HG02981 (cell line): ENCODE measurements around the gene FOXO1.

Source experiments
- ATAC-seq: cut with Tn5 transposase; IDR thresholded peaks from one replicate; pipeline ENCODE4 v1.9.1; 2021; ENCODE audit warnings: mild to moderate bottlenecking, moderate library complexity; ENCODE audit not compliant: unreplicated experiment

Gene FOXO1

GRCh38 chr13:40552895-40553294, 113.5 kb downstream of the FOXO1 start:
- ATAC-seq, result no peak

- no peak for ATAC-seq
Measured at GRCh38 chr13:40550130-40550529, 116.3 kb downstream of the FOXO1 start.

GRCh38 chr13:40549500-40550094, 116.8 kb downstream of the FOXO1 start:
- no peak for ATAC-seq

- no peak for ATAC-seq
Measured at GRCh38 chr13:40547591-40548315, 118.7 kb downstream of the FOXO1 start.

GRCh38 chr13:40546047-40546446, 120.4 kb downstream of the FOXO1 start:
- no peak for ATAC-seq

GRCh38 chr13:40540328-40541044, 126.0 kb downstream of the FOXO1 start:
- ATAC-seq, result no peak

GRCh38 chr13:40539576-40540327, 126.7 kb downstream of the FOXO1 start:
- ATAC-seq, result no peak

GRCh38 chr13:40537146-40537895, 129.1 kb downstream of the FOXO1 start:
- no peak for ATAC-seq

GRCh38 chr13:40536443-40537113, 129.9 kb downstream of the FOXO1 start:
- ATAC-seq, result no peak

GRCh38 chr13:40535345-40535836, 131.1 kb downstream of the FOXO1 start:
- no peak for ATAC-seq

GRCh38 chr13:40534456-40534855, 132.0 kb downstream of the FOXO1 start:
- no peak for ATAC-seq

- no peak for ATAC-seq
Measured at GRCh38 chr13:40533072-40533471, 133.4 kb downstream of the FOXO1 start.

GRCh38 chr13:40530961-40531360, 135.5 kb downstream of the FOXO1 start:
- ATAC-seq, result no peak

- ATAC-seq, result no peak
Measured at GRCh38 chr13:40528881-40529280, 137.6 kb downstream of the FOXO1 start.

GRCh38 chr13:40527914-40528313, 138.5 kb downstream of the FOXO1 start:
- no peak for ATAC-seq

- ATAC-seq, result no peak
Measured at GRCh38 chr13:40522282-40522681, 144.2 kb downstream of the FOXO1 start.

GRCh38 chr13:40520916-40521315, 145.5 kb downstream of the FOXO1 start:
- ATAC-seq, result no peak

GRCh38 chr13:40519637-40520036, 146.8 kb downstream of the FOXO1 start:
- no peak for ATAC-seq

- ATAC-seq, result no peak
Measured at GRCh38 chr13:40518481-40518882, 148.0 kb downstream of the FOXO1 start.
